Stimulated activated CD8-positive, alpha-beta memory T cell treated with anti-CD3 and anti-CD28 coated beads, Interleukin-4, amount 100 ng/mL, for 1 hour (primary cell): ENCODE data around the gene DAZ1.
"Not testable (repeated sequence)": the region's sequence is repeated elsewhere in the genome, so short reads cannot be mapped to it uniquely, and the experiment has no call there.

ENCODE experiments used
- DNase-seq, 2 donors: peaks; one replicate each; pipeline ENCODE4 v3.0.0-alpha.2; 2020; ENCODE audit warnings: low read depth in 2 of 2, low spot score in 1 of 2

DAZ1 gene

DNA sequence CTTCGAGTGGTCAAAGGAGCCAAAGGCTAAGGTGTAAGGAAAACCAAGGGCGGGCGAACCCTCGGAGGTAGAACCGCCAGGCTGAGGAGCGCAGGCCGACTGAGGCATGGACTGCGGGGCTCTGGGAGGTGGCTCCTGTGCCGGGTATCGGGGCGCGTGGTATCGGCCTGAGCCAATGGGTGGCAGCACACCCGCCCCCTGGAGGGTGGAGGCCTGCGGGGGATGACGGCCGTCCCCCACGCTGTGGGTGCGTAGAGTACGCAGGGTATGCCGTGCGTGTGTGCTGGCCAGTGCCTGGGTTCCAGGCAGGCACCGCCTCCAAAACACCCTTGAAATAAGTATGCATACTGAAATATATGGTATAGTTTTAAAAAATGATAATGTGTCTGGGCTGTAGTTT, at the start of gene DAZ1:
DAZ1 (minus strand) TSS at position 101 of the 400 bp plus-strand sequence. CDS start 208 bp downstream, outside the sequence.
- not testable (repeated sequence) for DNase-seq

- DNase-seq, result not testable (repeated sequence)
These were observed 20.4 kb upstream of the DAZ1 start, which contains the start of gene DAZ2 for GRCh38 chrY:23219233-23219632. TSS of gene DAZ2 (plus strand) at chrY:23219533. CDS start at chrY:23219741, 208 bp downstream.

- DNase-seq, result not testable (repeated sequence)
These were observed 11.9 kb upstream of the DAZ1 start for GRCh38 chrY:23210681-23211080.

GRCh38 chrY:23209802-23210495, 11.1 kb upstream of the DAZ1 start:
- DNase-seq, result not testable (repeated sequence)

GRCh38 chrY:23207455-23207854, 8.6 kb upstream of the DAZ1 start:
- not testable (repeated sequence) for DNase-seq
